ENCODE data around the gene IRF2BP2. TPM values are rescaled to one million over a fixed set of nuclear protein-coding genes. Genes with fewer than 3 reads are reported as not detected.

IRF2BP2 gene
- total and polyA plus RNA-seq, 2 of the 13 experiments (the other 11 are each of a cell fraction or from before 2014, with no cell fraction given), result 140 to 147 TPM

DNA sequence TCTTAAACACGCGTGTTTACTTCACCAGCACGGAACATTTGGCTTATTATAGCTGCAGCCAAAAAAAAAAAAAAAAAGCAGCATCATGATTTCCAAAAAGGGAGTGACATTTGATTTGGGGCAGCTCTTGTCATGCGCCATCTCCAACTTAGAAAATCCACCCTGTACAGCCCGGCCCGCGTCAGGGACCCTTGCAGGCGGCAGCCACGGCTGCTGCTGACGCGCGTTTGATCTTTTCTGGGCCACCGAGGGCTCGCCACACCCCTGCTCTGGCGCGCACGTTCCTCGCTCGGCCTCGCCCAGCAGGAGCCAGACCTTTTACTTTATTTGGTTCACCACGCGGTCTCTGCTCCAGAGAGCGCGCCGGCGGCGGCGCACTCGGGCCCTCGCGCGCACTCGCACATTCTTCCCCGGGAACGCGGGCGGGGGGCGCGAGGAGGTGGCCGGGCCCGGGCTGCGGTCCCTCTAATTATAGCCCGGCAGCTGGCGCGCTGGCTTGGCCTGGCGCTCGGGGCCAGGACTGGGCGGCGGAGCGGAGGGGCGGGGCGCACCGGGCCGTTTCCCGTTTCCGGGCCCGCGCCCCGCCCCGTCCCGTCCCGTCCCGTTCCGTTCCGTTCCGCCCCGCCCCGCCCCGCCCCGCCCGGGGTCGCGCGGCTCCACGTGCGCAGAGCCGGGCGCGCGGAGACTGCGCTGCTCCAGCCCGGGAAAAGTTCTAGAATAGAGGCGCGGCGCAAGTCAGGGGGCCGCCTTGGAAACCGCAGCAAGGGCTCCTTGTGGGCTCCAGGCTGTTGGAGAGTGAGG lies 10.2 kb downstream of the IRF2BP2 start (continued):
- TF ChIP-seq TEAD3 (CRISPR knock-in tag; optimal IDR thresholded peaks at IDR 0.05; ENCODE audit: borderline replicate concordance) (peak; percentile 86), JUN (CRISPR knock-in tag; IDR thresholded peaks at IDR 0.05) (no peak), GTF2F1 (IDR thresholded peaks at IDR 0.05; ENCODE audit: low read length) (no peak), NONO (IDR thresholded peaks at IDR 0.05) (no peak), NONO (CRISPR knock-in tag; conservative IDR thresholded peaks at IDR 0.05) (no peak; the same call in 1 of the 2 replicates), SRF (IDR thresholded peaks at IDR 0.05; ENCODE audit: low read depth, low read length) (peak; percentile 32; the same call in 1 of the 2 replicates), CBX5 (CRISPR knock-in tag; IDR thresholded peaks at IDR 0.05; ENCODE audit: borderline replicate concordance) (peak; percentile 46; the same call in 1 of the 2 replicates), HDAC6 (IDR thresholded peaks at IDR 0.05; ENCODE audit: low read depth, low read length) (no peak), TBL1XR1 (IDR thresholded peaks at IDR 0.05; ENCODE audit: borderline replicate concordance, low read length, partially characterized antibody) (peak; percentile 15), ZSCAN25 (CRISPR knock-in tag; IDR thresholded peaks at IDR 0.05) (peak; percentile 95), ZNF121 (CRISPR knock-in tag; IDR thresholded peaks at IDR 0.05) (no peak; the same call in 1 of the 2 replicates), ZNF30 (CRISPR knock-in tag; IDR thresholded peaks at IDR 0.05) (no peak), GZF1 (CRISPR knock-in tag; IDR thresholded peaks at IDR 0.05) (0 out of 2 replicates have a peak, but pooled peaks have one; percentile 14), ZNF83 (CRISPR knock-in tag; IDR thresholded peaks at IDR 0.05; ENCODE audit: borderline replicate concordance) (peak; percentile 30; the same call in 1 of the 2 replicates), NFKB2 (CRISPR knock-in tag; IDR thresholded peaks at IDR 0.05; ENCODE audit: borderline replicate concordance) (peak; percentile 98), ZNF441 (CRISPR knock-in tag; IDR thresholded peaks at IDR 0.05; ENCODE audit: borderline replicate concordance) (peak; percentile 83), STAT5B (CRISPR knock-in tag; IDR thresholded peaks at IDR 0.05) (no peak), TMF1 (CRISPR knock-in tag; IDR thresholded peaks at IDR 0.05; ENCODE audit: low read depth) (peak; percentile 89)
- TF ChIP-seq, protein P1, sequence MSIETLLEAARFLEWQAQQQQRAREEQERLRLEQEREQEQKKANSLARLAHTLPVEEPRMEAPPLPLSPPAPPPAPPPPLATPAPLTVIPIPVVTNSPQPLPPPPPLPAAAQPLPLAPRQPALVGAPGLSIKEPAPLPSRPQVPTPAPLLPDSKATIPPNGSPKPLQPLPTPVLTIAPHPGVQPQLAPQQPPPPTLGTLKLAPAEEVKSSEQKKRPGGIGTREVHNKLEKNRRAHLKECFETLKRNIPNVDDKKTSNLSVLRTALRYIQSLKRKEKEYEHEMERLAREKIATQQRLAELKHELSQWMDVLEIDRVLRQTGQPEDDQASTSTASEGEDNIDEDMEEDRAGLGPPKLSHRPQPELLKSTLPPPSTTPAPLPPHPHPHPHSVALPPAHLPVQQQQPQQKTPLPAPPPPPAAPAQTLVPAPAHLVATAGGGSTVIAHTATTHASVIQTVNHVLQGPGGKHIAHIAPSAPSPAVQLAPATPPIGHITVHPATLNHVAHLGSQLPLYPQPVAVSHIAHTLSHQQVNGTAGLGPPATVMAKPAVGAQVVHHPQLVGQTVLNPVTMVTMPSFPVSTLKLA (IDR thresholded peaks at IDR 0.05), result 0 out of 2 replicates have a peak, but pooled peaks have one; percentile 25
- TF ChIP-seq, protein P2, sequence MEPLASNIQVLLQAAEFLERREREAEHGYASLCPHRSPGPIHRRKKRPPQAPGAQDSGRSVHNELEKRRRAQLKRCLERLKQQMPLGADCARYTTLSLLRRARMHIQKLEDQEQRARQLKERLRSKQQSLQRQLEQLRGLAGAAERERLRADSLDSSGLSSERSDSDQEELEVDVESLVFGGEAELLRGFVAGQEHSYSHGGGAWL (CRISPR knock-in tag; IDR thresholded peaks at IDR 0.05), result peak; percentile 96
- TF ChIP-seq, protein P3, sequence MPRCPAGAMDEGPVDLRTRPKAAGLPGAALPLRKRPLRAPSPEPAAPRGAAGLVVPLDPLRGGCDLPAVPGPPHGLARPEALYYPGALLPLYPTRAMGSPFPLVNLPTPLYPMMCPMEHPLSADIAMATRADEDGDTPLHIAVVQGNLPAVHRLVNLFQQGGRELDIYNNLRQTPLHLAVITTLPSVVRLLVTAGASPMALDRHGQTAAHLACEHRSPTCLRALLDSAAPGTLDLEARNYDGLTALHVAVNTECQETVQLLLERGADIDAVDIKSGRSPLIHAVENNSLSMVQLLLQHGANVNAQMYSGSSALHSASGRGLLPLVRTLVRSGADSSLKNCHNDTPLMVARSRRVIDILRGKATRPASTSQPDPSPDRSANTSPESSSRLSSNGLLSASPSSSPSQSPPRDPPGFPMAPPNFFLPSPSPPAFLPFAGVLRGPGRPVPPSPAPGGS (CRISPR knock-in tag; IDR thresholded peaks at IDR 0.05), result peak; percentile 56; the same call in 1 of the 2 replicates
- TF ChIP-seq, protein P4, sequence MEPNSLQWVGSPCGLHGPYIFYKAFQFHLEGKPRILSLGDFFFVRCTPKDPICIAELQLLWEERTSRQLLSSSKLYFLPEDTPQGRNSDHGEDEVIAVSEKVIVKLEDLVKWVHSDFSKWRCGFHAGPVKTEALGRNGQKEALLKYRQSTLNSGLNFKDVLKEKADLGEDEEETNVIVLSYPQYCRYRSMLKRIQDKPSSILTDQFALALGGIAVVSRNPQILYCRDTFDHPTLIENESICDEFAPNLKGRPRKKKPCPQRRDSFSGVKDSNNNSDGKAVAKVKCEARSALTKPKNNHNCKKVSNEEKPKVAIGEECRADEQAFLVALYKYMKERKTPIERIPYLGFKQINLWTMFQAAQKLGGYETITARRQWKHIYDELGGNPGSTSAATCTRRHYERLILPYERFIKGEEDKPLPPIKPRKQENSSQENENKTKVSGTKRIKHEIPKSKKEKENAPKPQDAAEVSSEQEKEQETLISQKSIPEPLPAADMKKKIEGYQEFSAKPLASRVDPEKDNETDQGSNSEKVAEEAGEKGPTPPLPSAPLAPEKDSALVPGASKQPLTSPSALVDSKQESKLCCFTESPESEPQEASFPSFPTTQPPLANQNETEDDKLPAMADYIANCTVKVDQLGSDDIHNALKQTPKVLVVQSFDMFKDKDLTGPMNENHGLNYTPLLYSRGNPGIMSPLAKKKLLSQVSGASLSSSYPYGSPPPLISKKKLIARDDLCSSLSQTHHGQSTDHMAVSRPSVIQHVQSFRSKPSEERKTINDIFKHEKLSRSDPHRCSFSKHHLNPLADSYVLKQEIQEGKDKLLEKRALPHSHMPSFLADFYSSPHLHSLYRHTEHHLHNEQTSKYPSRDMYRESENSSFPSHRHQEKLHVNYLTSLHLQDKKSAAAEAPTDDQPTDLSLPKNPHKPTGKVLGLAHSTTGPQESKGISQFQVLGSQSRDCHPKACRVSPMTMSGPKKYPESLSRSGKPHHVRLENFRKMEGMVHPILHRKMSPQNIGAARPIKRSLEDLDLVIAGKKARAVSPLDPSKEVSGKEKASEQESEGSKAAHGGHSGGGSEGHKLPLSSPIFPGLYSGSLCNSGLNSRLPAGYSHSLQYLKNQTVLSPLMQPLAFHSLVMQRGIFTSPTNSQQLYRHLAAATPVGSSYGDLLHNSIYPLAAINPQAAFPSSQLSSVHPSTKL (CRISPR knock-in tag; IDR thresholded peaks at IDR 0.05), result peak; percentile 77
- TF ChIP-seq, protein P5, sequence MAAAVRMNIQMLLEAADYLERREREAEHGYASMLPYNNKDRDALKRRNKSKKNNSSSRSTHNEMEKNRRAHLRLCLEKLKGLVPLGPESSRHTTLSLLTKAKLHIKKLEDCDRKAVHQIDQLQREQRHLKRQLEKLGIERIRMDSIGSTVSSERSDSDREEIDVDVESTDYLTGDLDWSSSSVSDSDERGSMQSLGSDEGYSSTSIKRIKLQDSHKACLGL (CRISPR knock-in tag; IDR thresholded peaks at IDR 0.05), result peak; percentile 92; the same call in 1 of the 2 replicates

Data from HepG2 (cell line).